B cell (primary cell): ENCODE measurements around the gene KCNJ13. TPM values are rescaled to one million over a fixed set of nuclear protein-coding genes. Genes with fewer than 3 reads are reported as not detected.

ENCODE experiments used
- ATAC-seq: fragments of 200-7000 bp; cut with Tn5 transposase; one replicate; pipeline ENCODE4 v1.10.0; 2021; ENCODE audit warnings: low read depth, mild to moderate bottlenecking, moderate number of reproducible peaks, moderate library complexity
- CTCF ChIA-PET: fragments of 350-600 bp; sonication (Branson Sonifier 250); formaldehyde crosslinking; loops from one replicate; lab custom pipeline; 2021; ENCODE audit warnings: antibody characterized with exemption, inconsistent platforms; lab: Charles Lee
- POLR2A ChIA-PET: fragments of 350-600 bp; sonication (Branson Sonifier 250); formaldehyde crosslinking; loops from one replicate; lab custom pipeline; 2021; ENCODE audit warnings: antibody characterized with exemption; lab: Charles Lee
- DNase-seq: peaks from one replicate; pipeline ENCODE4 v3.0.0; 2013
- H2AFZ ChIP-seq: 2 replicates; pipeline ENCODE4 v1.6.1; 2012; ENCODE audit warnings: mild to moderate bottlenecking, low read depth, low read length; ENCODE audit not compliant: insufficient read depth, poor library complexity, severe bottlenecking
- H3K27ac ChIP-seq, 2 donors: 1 replicate in 1 of 2; 2 replicates in 1 of 2; pipeline ENCODE4 v1.5.1; 2012 to 2013; ENCODE audit warnings: low read length in 2 of 2, mild to moderate bottlenecking in 2 of 2, moderate library complexity in 1 of 2
- H3K27me3 ChIP-seq, 4 experiments: fragments of 200-600 bp in 1 of 4; sonication (generic) in 1 of 4; replicated peaks in 1 of 4; 1 replicate in 2 of 4; 2 replicates in 2 of 4; pipeline versions ENCODE4 v1.6.1 to v1.7.0; 2013 to 2016; ENCODE audit warnings: low read length in 3 of 4, mild to moderate bottlenecking in 2 of 4, mixed read lengths in 1 of 4, moderate library complexity in 1 of 4; ENCODE audit not compliant: insufficient read depth in 4 of 4, control insufficient read depth in 3 of 4; ENCODE audit errors: control extremely low read depth in 1 of 4
- H3K36me3 ChIP-seq, 2 experiments: replicated peaks in 1 of 2; 1 replicate in 1 of 2; 2 replicates in 1 of 2; pipeline versions ENCODE4 v1.6.1 to v1.7.1; 2013; ENCODE audit warnings: low read length in 1 of 2; ENCODE audit not compliant: insufficient read depth in 2 of 2, control insufficient read depth in 1 of 2; ENCODE audit errors: control extremely low read depth in 1 of 2, extremely low read depth in 1 of 2
- H3K4me1 ChIP-seq, 2 donors: fragments of 200-600 bp in 1 of 2; sonication (generic) in 1 of 2; 1 replicate in 1 of 2; 2 replicates in 1 of 2; pipeline versions ENCODE4 v1.5.1 to v1.6.1; 2013 to 2017; ENCODE audit warnings: low read length in 2 of 2; ENCODE audit not compliant: control insufficient read depth in 2 of 2, insufficient read depth in 2 of 2
- H3K4me2 ChIP-seq: replicated peaks from 2 replicates; pipeline ENCODE3; 2012; ENCODE audit warnings: mild to moderate bottlenecking, low read depth, low read length; ENCODE audit not compliant: poor library complexity, severe bottlenecking
- H3K4me3 ChIP-seq, 5 experiments: fragments of 200-600 bp in 1 of 5; sonication (generic) in 1 of 5; 1 replicate in 3 of 5; 2 replicates in 2 of 5; pipeline versions ENCODE4 v1.5.1 to v1.7.0; 2011 to 2016; ENCODE audit warnings: low read length in 4 of 5, mild to moderate bottlenecking in 4 of 5, low read depth in 2 of 5, control low read depth in 1 of 5, moderate library complexity in 1 of 5; ENCODE audit not compliant: insufficient read depth in 1 of 5; ENCODE audit errors: control extremely low read depth in 1 of 5, extremely low read depth in 1 of 5
- H3K79me2 ChIP-seq: fragments of 200-600 bp; sonication (generic); one replicate; pipeline ENCODE4 v1.6.0; 2016; ENCODE audit warnings: low read length; ENCODE audit not compliant: control insufficient read depth, insufficient read depth
- H3K9ac ChIP-seq: fragments of 200-600 bp; sonication (generic); 2 replicates; pipeline ENCODE4 v1.6.1; 2017; ENCODE audit warnings: mild to moderate bottlenecking, low read length, moderate library complexity
- H3K9me3 ChIP-seq, 3 donors: one replicate each; pipeline versions ENCODE4 v1.6.1 to v1.7.1; 2013; ENCODE audit warnings: low read length in 2 of 3; ENCODE audit not compliant: control insufficient read depth in 2 of 3, insufficient read depth in 1 of 3; ENCODE audit errors: control extremely low read depth in 1 of 3
- H4K20me1 ChIP-seq: 2 replicates; pipeline ENCODE4 v1.6.0; 2012; ENCODE audit warnings: mild to moderate bottlenecking, low read length; ENCODE audit not compliant: insufficient read depth, control insufficient read depth, poor library complexity, severe bottlenecking
- H3K27ac Mint-ChIP-seq: one replicate; pipeline ENCODE4 v1.8.0; 2021; ENCODE audit warnings: mixed read lengths
- H3K27me3 Mint-ChIP-seq: one replicate; pipeline ENCODE4 v1.8.0; 2021; ENCODE audit warnings: mixed read lengths
- H3K4me1 Mint-ChIP-seq: one replicate; pipeline ENCODE4 v1.8.0; 2021; ENCODE audit warnings: mixed read lengths
- H3K4me3 Mint-ChIP-seq: one replicate; pipeline ENCODE4 v1.8.0; 2021; ENCODE audit warnings: mixed read lengths
- H3K9me3 Mint-ChIP-seq: one replicate; pipeline ENCODE4 v1.8.0; 2022; ENCODE audit warnings: mixed read lengths; ENCODE audit not compliant: insufficient read depth
- CTCF ChIP-seq: fragments of 200-600 bp; IDR thresholded peaks from one replicate; pipeline ENCODE4 v1.8.0; 2022; ENCODE audit warnings: antibody characterized with exemption, mild to moderate bottlenecking
- EZH2 ChIP-seq: IDR thresholded peaks from 2 replicates; pipeline ENCODE4 v1.6.1; 2012; ENCODE audit warnings: borderline replicate concordance, low read depth, mild to moderate bottlenecking, moderate library complexity, low read length; ENCODE audit not compliant: insufficient read depth, poor library complexity, severe bottlenecking
- WGBS: methylation state at CpG from one replicate; pipeline ENCODE4 v1.1.5; 2013; ENCODE audit warnings: missing lambda C conversion rate; ENCODE audit not compliant: insufficient coverage; 5-methylcytosine and 5-hydroxymethylcytosine counted together
- intact Hi-C: fragments of 100-400 bp; cut with micrococcal nuclease; formaldehyde crosslinking; loops from one replicate; pipeline ENCODE4 v1.10.0; 2022
- polyA plus RNA-seq: library from polyadenylated mRNA; depleted of rRNA; stranded (reverse); fragments of >200 nt; gene quantifications from 2 replicates; pipeline ENCODE4 v1.2.3, GENCODE V29; 2012
- total RNA-seq, 2 donors: library from RNA; stranded (reverse); fragments of 120-200 nt in 1 of 2; gene quantifications; 1 replicate in 1 of 2; 2 replicates in 1 of 2; pipeline versions ENCODE4 v1.2.3 to v1.2.4, GENCODE V29; 2013 to 2022

Gene KCNJ13
- total and polyA plus RNA-seq, 2 donors (not counting 1 experiment from before 2014, with no cell fraction given) = not detected

DNA sequence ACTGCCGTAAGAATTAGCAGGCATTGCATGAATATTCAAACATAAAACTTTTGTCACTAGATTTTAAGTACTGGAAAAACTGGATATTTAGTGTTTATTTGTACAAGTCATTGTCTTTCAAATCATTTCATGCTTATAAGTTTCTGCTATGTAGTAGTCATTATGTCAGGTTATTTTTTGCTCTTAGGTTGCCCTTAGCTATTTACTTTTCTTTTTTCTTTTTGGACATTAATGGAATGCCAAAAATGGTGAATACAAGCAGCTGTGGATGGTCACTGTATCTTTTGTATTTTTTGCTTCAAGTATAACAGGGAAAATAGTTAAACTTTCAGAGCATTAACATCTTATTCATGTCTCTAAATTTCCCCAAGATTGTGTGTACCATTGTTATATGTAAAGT is 18.6 kb upstream of the KCNJ13 start:
- Mint-ChIP-seq H3K4me1 (no peaks in the 10 kb centered on the region), H3K27me3 (no peaks in the 10 kb centered on the region), H3K4me3 (no peak overlapping the region), H3K9me3 (no peaks in the 10 kb centered on the region), H3K27ac (no peak overlapping the region)
- ATAC-seq (no peak), DNase-seq (no peak)
- Histone ChIP-seq H2AFZ (no peak overlapping the region), H3K9ac (no peak overlapping the region), H3K4me3 (no peak overlapping the region), H3K27me3 (no peaks in the 10 kb centered on the region), H3K36me3 (peaks cover 3 to 67% of the 10 kb centered on the region in 2 experiments), H3K4me2 (no peak overlapping the region), H3K4me1 (no peaks in the 10 kb centered on the region), H4K20me1 (no peaks in the 10 kb centered on the region), H3K9me3 (no peaks in the 10 kb centered on the region), H3K27ac (no peak overlapping the region), H3K79me2 (no peaks in the 10 kb centered on the region)
- CTCF ChIA-PET = no interaction called here
- POLR2A ChIA-PET = no interaction called here
- intact Hi-C loops = no loop called here
- no peak for TF ChIP-seq CTCF
- WGBS = no CpG with 5 or more reads among the region's 1 CpG

DNA sequence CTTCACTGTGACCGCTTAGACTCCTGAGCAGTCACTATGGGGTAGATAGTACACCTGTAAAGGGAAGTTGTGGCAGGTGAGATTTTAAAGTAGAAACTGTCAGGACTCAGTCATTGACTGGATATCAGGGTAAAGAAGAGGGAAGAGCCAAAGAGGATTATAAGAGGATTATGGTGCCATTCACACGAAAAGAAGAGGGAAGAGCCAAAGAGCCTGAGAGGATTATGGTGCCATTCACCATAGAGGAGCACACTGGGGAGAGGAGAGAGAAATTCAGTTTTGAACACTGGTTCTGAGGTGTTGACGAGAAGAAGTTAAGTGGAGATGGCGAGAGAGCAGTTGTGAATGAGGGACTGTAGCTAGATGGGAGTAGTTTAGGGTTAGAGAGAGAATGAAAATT is 16.9 kb upstream of the KCNJ13 start:
- ChIA-PET CTCF (interaction anchor here (1.1 kb wide), 1 partner anchor 260 kb away, joined by 3 read pairs; no protein-coding TSS in a partner anchor), POLR2A (no interaction called here)
- H3K9ac ChIP-seq = no peak overlapping the region
- WGBS = 100% methylated on average over 4 of the region's 4 CpGs
- peaks cover 3 to 78% of the 10 kb centered on the region in 2 experiments for H3K36me3 ChIP-seq
- no peaks in the 10 kb centered on the region for H3K4me1 ChIP-seq
- DNase-seq (no peak), ATAC-seq (no peak)
- no peak overlapping the region for H3K4me3 Mint-ChIP-seq
- no peak overlapping the region for H3K27ac Mint-ChIP-seq
- no peaks in the 10 kb centered on the region for H3K27me3 Mint-ChIP-seq
- no peaks in the 10 kb centered on the region for H3K79me2 ChIP-seq
- no peaks in the 10 kb centered on the region for H3K27me3 ChIP-seq
- H4K20me1 ChIP-seq = no peaks in the 10 kb centered on the region
- no peaks in the 10 kb centered on the region for H3K9me3 ChIP-seq
- peak overlapping the region in 1 of 2 donors; percentile 3 for H3K27ac ChIP-seq
- H3K4me2 ChIP-seq = no peak overlapping the region
- no peak overlapping the region for H2AFZ ChIP-seq
- H3K4me1 Mint-ChIP-seq = no peaks in the 10 kb centered on the region
- no peak for TF ChIP-seq CTCF
- no peak for TF ChIP-seq EZH2
- no peaks in the 10 kb centered on the region for H3K9me3 Mint-ChIP-seq
- no peak overlapping the region for H3K4me3 ChIP-seq
- intact Hi-C loops = no loop called here
